Measurements from ENCODE around the gene POLR2J3. TPM values are rescaled to one million over a fixed set of nuclear protein-coding genes. Genes with fewer than 3 reads are reported as not detected.
"Not testable (repeated sequence)": the region's sequence is repeated elsewhere in the genome, so short reads cannot be mapped to it uniquely, and the experiment has no call there.

Gene POLR2J3
- total RNA-seq, result 100 to 1,000 TPM in 4 of 5 experiments, 10 to 100 TPM in 1; 70.8 to 142 (median 113) TPM
- polyA plus RNA-seq, result 10 to 100 TPM; 27.3 to 33.0 TPM
- total RNA-seq, result 7.3 reads per million, percentile 30 among the genes with 10 or more reads in this experiment

- H3K36me3 Mint-ChIP-seq; CTCF ChIA-PET; H3K9me3 ChIP-seq (ENCODE audit: control insufficient read depth in 2 of 3, low read length in 3 of 3); H3K4me1 Mint-ChIP-seq; H3K4me1 ChIP-seq (ENCODE audit: control insufficient read depth in 2 of 2, insufficient read depth in 2 of 2, low read length in 2 of 2); H3K27me3 ChIP-seq (ENCODE audit: control insufficient read depth in 2 of 2, insufficient read depth in 2 of 2, low read length in 2 of 2); intact Hi-C loops (cut with micrococcal nuclease); POLR2A ChIA-PET; H3K36me3 ChIP-seq (ENCODE audit: control insufficient read depth in 2 of 3, insufficient read depth in 3 of 3, low read length in 3 of 3); H3K9me3 Mint-ChIP-seq; H3K27me3 Mint-ChIP-seq: not testable (repeated sequence)
- peak within 1 kb of the TSS in 8 of 9 donors; percentile 71 to 96 (median 91) for H3K27ac Mint-ChIP-seq
- peak within 1 kb of the TSS; percentile 77 to 94 (median 90) for H3K4me3 Mint-ChIP-seq
- peak; percentile 88 to 100 (median 99) for DNase-seq
- Histone ChIP-seq H3K27ac (ENCODE audit: low read depth, low read length) (peak within 1 kb of the TSS; percentile 86), H3K4me3 (ENCODE audit: low read length) (peak within 1 kb of the TSS; percentile 73)
- ATAC-seq, result peak; percentile 95
Measured at GRCh38 chr7:102572261-102573239, at the start of gene POLR2J3. TSS of gene POLR2J3 (minus strand) at chr7:102572583. CDS start at chr7:102572521, 62 bp downstream.

- H3K27me3 Mint-ChIP-seq; CTCF ChIA-PET; ATAC-seq; intact Hi-C loops (cut with micrococcal nuclease); H3K4me3 Mint-ChIP-seq; H3K27ac Mint-ChIP-seq; H3K4me1 Mint-ChIP-seq; H3K4me3 ChIP-seq (ENCODE audit: low read length); POLR2A ChIA-PET; H3K27ac ChIP-seq (ENCODE audit: low read depth, low read length); H3K27me3 ChIP-seq (ENCODE audit: control insufficient read depth in 2 of 2, insufficient read depth in 2 of 2, low read length in 2 of 2); H3K4me1 ChIP-seq (ENCODE audit: control insufficient read depth in 2 of 2, insufficient read depth in 2 of 2, low read length in 2 of 2); H3K9me3 Mint-ChIP-seq; H3K36me3 Mint-ChIP-seq; H3K36me3 ChIP-seq (ENCODE audit: control insufficient read depth in 2 of 3, insufficient read depth in 3 of 3, low read length in 3 of 3); DNase-seq; H3K9me3 ChIP-seq (ENCODE audit: control insufficient read depth in 2 of 3, low read length in 3 of 3): not testable (repeated sequence)
Measured at GRCh38 chr7:102618122-102618521, 45.7 kb upstream of the POLR2J3 start.

GRCh38 chr7:102616507-102617125, 44.2 kb upstream of the POLR2J3 start, which contains the start of gene RASA4:
TSS of gene RASA4 (minus strand) at chr7:102616756. CDS start at chr7:102616689, 67 bp downstream.
- intact Hi-C loops (cut with micrococcal nuclease); H3K36me3 Mint-ChIP-seq; H3K9me3 Mint-ChIP-seq; H3K27me3 Mint-ChIP-seq; H3K9me3 ChIP-seq (ENCODE audit: control insufficient read depth in 2 of 3, low read length in 3 of 3); H3K4me1 ChIP-seq (ENCODE audit: control insufficient read depth in 2 of 2, insufficient read depth in 2 of 2, low read length in 2 of 2); H3K36me3 ChIP-seq (ENCODE audit: control insufficient read depth in 2 of 3, insufficient read depth in 3 of 3, low read length in 3 of 3); H3K27me3 ChIP-seq (ENCODE audit: control insufficient read depth in 2 of 2, insufficient read depth in 2 of 2, low read length in 2 of 2); H3K4me3 ChIP-seq (ENCODE audit: low read length); H3K27ac ChIP-seq (ENCODE audit: low read depth, low read length); CTCF ChIA-PET; H3K4me1 Mint-ChIP-seq; POLR2A ChIA-PET: not testable (repeated sequence)
- ATAC-seq (peak; percentile 99), DNase-seq (peak in 6 of 9 donors; percentile 10 to 70 (median 40))
- H3K27ac Mint-ChIP-seq, result peak within 1 kb of the TSS in 1 of 9 donors; percentile 67
- peak within 1 kb of the TSS in 4 of 10 donors; percentile 16 to 76 (median 54) for H3K4me3 Mint-ChIP-seq

- POLR2A ChIA-PET; ATAC-seq; H3K4me3 ChIP-seq (ENCODE audit: low read length); H3K27me3 ChIP-seq (ENCODE audit: control insufficient read depth in 2 of 2, insufficient read depth in 2 of 2, low read length in 2 of 2); H3K4me1 ChIP-seq (ENCODE audit: control insufficient read depth in 2 of 2, insufficient read depth in 2 of 2, low read length in 2 of 2); H3K4me3 Mint-ChIP-seq; H3K9me3 ChIP-seq (ENCODE audit: control insufficient read depth in 2 of 3, low read length in 3 of 3); H3K4me1 Mint-ChIP-seq; H3K27ac ChIP-seq (ENCODE audit: low read depth, low read length); H3K27me3 Mint-ChIP-seq; DNase-seq; intact Hi-C loops (cut with micrococcal nuclease); H3K27ac Mint-ChIP-seq; H3K9me3 Mint-ChIP-seq; H3K36me3 ChIP-seq (ENCODE audit: control insufficient read depth in 2 of 3, insufficient read depth in 3 of 3, low read length in 3 of 3); CTCF ChIA-PET; H3K36me3 Mint-ChIP-seq: not testable (repeated sequence)
Measured at GRCh38 chr7:102615930-102616329, 43.5 kb upstream of the POLR2J3 start.

- H3K27me3 ChIP-seq (ENCODE audit: control insufficient read depth in 2 of 2, insufficient read depth in 2 of 2, low read length in 2 of 2); CTCF ChIA-PET; POLR2A ChIA-PET; H3K27ac ChIP-seq (ENCODE audit: low read depth, low read length); DNase-seq; H3K4me1 Mint-ChIP-seq; H3K4me1 ChIP-seq (ENCODE audit: control insufficient read depth in 2 of 2, insufficient read depth in 2 of 2, low read length in 2 of 2); H3K9me3 ChIP-seq (ENCODE audit: control insufficient read depth in 2 of 3, low read length in 3 of 3); H3K4me3 Mint-ChIP-seq; H3K4me3 ChIP-seq (ENCODE audit: low read length); H3K36me3 ChIP-seq (ENCODE audit: control insufficient read depth in 2 of 3, insufficient read depth in 3 of 3, low read length in 3 of 3); H3K36me3 Mint-ChIP-seq; H3K27me3 Mint-ChIP-seq; ATAC-seq; intact Hi-C loops (cut with micrococcal nuclease); H3K27ac Mint-ChIP-seq; H3K9me3 Mint-ChIP-seq: not testable (repeated sequence)
Measured at GRCh38 chr7:102614873-102615272, 42.5 kb upstream of the POLR2J3 start.

GRCh38 chr7:102614346-102614697, 41.9 kb upstream of the POLR2J3 start:
- H3K4me3 Mint-ChIP-seq; CTCF ChIA-PET; H3K36me3 Mint-ChIP-seq; H3K4me1 Mint-ChIP-seq; H3K27ac ChIP-seq (ENCODE audit: low read depth, low read length); H3K36me3 ChIP-seq (ENCODE audit: control insufficient read depth in 2 of 3, insufficient read depth in 3 of 3, low read length in 3 of 3); intact Hi-C loops (cut with micrococcal nuclease); H3K4me1 ChIP-seq (ENCODE audit: control insufficient read depth in 2 of 2, insufficient read depth in 2 of 2, low read length in 2 of 2); H3K4me3 ChIP-seq (ENCODE audit: low read length); H3K27me3 Mint-ChIP-seq; ATAC-seq; H3K9me3 ChIP-seq (ENCODE audit: control insufficient read depth in 2 of 3, low read length in 3 of 3); H3K9me3 Mint-ChIP-seq; H3K27ac Mint-ChIP-seq; H3K27me3 ChIP-seq (ENCODE audit: control insufficient read depth in 2 of 2, insufficient read depth in 2 of 2, low read length in 2 of 2); DNase-seq; POLR2A ChIA-PET: not testable (repeated sequence)
